Hypothalamus (tissue), 51 donors: Measurements from ENCODE around the gene TMEM171.

ENCODE experiments used
- DNase-seq, 51 donors: peaks; one replicate each; lab custom pipeline; 2025; lab: John Stamatoyannopoulos, UW

TMEM171 gene

GRCh38 chr5:73150876-73151275, 30.5 kb downstream of the TMEM171 start:
- DNase-seq, result no peak

DNA sequence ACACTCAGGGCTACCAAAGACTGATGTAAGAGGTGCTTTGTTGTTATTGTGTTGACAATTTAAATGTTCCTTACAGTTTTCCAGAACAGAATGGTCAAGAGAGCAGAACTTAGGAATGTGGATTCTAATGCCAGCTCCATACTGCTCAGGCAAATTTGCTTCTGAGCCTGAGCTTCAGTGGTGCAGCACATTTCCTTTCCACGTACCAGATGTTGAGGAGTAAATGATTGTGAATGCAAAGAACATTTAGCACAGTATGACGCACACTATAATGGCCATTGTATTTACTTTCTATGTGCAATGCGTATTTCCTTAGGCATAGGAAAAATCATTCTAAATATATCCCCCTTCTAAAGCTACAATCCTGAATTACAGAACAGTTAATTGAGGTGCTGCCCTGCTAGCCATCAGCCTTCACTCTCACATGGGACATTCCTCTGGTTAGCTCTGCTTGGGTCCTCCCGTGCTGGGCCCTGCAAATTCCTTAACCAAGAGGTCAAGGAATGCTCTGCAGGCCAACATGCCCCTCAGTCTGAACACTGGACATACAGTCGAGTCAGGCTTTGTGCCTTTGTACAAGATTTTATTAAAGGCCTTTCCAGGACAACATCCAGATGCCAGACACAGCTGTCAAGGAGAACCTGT, 31.5 kb downstream of the TMEM171 start:
- no peak for DNase-seq

DNA sequence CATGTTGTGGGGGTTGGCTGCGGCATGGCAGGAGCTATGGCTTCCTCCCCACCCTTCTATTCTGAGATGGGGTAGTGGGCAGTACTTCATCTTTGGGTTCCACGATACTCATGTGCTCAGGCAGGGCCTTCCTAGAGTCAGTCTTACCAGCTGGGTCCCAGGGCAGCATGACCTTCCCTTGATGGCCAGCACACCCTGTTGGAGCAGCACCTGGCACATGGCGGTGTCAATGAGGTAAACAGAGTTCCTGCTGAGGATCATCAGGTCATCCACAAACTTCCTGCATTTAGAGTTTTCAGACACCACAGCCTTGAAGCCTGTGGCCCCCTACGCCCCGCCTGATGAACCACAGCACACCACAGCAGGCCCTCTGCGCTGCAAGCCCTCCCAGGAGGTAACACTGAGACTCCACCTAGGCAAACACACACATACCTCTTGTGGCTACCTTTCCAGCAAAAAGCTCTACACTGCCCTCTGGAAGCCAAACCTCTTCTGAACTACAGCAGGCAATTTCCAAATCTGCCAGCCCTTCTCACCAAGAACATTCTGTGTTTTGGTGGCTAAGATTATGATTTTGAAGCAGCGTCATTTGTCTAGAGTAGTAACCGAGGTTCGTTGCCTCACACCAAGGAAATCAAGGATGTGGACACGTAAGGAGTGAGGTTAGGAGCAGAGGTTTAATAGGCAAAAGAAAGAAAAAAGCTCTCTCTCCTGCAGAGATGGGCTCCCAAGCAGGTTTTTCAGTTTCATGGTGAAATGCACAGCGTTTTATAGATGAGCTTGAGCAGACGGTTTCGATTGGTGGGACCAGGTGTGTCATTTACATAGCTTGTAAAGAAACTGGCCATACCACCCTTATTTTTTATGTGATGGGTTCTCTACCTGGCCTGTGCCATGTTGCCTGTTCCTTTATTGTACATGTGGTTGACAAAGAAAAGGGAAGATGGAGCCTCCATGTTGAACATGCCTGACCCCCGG, 32.3 kb downstream of the TMEM171 start:
- no peak for DNase-seq

GRCh38 chr5:73153513-73153912, 33.1 kb downstream of the TMEM171 start:
- DNase-seq, result no peak

DNA sequence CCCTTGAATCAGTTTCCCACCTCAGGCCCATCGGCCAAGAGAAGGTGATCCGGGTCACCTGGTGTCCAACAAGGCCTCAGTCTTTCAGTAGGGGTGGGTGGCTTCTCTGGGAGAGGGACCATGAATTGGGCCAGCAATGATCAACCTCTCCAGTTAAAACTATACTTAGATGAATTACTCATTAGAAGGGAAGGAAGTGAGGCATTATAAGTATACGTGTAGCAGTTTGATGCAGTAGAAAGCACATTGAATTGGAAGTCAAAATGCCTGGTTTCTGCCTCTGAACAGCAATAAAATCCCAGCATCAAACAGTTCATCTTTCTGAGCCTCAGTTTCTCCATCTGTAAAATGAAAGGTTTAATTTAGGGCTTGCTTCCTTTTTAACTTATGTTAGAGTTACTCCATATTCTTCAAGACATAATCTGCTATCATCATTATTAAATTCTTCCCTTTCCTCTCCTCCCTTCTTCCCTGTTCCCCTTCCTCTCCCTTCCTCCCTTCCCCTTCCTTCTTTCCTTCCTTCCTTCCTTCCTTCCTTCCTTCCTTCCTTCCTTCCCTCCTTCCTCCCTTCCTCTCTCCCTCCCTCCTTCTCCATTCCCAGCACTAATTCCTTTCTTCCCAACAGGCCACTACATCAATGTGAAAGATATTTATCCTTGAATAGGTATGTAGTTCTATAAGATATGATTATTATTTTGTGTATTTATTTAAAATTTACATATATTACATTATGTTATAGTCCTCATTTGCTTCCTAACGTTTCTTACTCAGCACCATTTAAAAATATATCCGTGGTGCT, 34.0 kb downstream of the TMEM171 start:
- DNase-seq, result no peak

GRCh38 chr5:73155271-73156222, 35.2 kb downstream of the TMEM171 start:
- DNase-seq, result no peak

DNA sequence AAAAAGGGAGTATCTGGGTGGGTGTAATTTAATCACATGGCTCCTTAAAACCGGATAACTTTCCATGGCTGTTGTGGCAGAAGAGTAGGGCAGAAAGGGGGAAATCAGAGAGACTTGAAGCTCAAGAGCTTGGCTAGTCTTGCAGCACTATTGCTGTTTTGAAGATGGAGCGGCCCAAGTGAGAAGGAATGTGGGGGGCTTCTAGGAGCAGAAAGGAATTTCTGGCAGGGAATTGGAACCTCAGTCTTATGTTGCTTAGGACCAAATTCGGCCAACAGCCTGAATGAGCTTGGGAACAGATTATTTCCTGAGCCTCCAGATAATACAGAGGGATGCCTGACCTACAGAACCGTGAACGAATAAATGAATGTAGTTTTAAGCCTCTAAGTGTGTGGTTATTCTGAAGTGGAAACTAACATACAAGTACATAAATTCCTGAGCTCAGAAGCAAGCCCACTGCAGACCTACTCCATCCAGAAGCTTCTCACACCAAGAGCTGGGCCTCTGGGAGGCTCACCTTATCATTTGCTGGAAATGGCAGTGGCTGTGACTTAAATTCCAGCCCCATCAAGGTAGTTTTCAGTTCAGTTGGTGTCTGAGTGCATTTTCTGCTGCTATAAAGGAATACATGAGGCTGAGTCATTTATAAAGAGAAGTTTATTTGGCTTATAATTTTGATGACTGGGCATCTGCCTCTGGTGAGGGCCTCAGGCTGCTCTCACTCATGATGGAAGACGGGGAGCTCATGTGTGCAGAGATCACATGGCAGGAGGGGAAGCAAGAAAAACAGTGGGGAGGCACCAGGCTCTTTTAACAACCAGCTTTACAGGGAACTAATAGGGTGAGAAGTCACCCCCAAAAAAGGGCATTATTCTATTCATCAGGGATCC, 37.3 kb downstream of the TMEM171 start:
- DNase-seq, result no peak

DNA sequence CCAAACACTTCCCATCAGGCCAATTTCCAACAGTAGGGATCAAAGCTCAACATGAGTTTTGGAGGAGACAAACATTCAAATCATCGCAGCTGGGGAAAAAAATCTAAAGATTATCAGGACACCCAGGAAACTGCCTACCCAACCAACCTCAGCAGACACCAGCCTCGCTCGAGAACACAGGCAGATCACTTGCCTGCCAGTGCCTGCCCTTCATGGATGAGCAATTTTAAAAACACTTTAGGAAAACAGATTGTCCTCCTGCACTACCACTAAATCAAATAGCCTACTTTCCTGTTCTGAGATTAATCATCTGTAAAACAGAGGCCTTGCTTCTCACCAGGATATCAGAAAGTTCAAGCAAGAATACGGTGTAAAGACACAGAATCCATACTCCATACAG, 37.9 kb downstream of the TMEM171 start:
- DNase-seq, result no peak

- DNase-seq, result no peak
Observed at GRCh38 chr5:73160239-73160671, 39.9 kb downstream of the TMEM171 start.

DNA sequence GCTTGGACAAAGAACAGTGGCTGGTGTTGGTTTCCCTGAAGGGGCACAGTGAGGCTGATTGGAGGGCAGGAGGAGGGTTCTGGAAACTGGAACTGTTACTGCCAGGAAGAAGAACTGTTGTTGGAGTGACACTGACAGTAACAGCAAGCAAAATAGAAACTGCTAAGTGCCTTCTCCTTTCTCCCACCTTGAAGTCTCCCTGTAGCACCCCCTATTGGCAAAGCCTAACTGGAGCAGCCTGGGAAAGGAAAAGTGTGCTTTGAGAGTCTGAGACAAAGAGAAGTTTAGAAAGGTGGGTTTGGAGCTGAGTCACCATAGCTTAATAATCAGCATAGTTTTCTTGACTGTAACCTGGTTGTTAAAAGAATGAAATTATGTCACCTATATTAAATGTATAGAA, 50.1 kb downstream of the TMEM171 start:
- peak in 4 of 51 donors; percentile 2 to 28 (median 16) for DNase-seq

DNA sequence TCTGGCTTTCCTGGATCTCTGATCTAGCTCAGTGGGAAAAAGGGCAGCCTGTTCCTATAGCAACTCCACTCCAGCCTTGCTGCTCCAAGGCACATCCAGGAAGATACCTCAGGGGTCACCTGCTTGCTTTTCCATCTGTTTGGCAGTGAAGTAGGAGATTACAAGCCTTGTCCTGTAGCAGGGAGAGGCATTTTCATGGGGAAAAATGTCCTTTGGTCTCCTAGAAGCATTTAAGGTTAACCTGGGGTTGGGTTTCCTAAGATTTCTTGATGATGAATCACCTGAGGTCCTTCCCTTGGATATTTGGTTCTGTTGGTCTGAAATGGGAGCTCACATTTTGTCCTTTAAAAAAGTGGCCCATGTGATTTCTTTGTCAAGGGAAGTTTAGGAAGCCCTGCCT, 51.1 kb downstream of the TMEM171 start:
- no peak for DNase-seq

DNA sequence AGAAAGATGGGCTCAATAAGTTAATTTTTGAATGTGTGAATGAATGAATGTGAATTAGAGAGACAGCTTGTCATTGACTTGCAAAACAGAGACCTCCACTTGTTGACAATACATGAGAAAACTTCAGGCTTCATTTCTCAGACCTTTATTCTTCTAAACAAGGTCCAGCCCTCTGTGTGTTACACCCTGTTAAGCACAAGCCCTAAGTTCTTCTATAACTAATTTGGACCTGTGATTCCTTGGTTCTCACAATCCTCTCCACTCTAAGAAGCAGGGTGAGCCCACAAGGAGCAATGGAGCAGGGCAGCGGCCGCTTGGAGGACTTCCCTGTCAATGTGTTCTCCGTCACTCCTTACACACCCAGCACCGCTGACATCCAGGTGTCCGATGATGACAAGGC, 52.6 kb downstream of the TMEM171 start, which contains the start of gene TMEM174:
Gene TMEM174 (plus strand): TSS at position 243 of the 400 bp plus-strand sequence. CDS start 51 bp downstream, at position 294.
- DNase-seq, result no peak

DNA sequence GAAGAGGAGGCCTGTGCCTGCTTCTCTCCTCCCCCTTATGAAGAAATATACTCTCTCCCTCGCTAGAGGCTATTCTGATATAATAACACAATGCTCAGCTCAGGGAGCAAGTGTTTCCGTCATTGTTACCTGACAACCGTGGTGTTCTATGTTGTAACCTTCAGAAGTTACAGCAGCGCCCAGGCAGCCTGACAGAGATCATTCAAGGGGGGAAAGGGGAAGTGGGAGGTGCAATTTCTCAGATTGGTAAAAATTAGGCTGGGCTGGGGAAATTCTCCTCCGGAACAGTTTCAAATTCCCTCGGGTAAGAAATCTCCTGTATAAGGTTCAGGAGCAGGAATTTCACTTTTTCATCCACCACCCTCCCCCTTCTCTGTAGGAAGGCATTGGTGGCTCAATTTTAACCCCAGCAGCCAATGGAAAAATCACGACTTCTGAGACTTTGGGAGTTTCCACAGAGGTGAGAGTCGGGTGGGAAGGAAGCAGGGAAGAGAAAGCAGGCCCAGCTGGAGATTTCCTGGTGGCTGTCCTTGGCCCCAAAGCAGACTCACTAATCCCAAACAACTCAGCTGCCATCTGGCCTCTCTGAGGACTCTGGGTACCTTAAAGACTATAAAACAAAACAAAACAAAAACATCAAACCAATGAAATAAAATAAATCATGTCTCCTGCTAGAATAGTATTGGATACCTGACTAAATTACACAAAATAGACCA, 53.9 kb downstream of the TMEM171 start:
- DNase-seq, result no peak

DNA sequence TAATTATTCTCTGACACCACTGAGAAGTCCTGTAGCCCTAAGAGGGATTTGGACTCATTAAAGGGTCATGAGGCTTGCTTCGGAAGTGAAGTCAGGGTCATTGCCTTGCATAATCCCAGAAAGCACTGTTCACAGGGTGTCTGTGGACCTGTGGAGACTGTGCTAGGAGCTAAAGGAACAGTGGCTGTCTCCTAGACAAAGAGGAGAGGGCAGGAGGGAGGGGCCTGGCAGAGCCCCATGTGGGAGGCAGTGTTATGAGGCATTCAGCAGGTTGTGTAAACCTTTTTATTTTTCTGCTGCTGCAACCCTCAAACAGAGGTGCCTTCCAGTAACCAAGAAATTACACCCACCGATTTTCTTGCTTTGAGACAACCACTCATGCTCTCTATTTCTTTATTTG, 55.9 kb downstream of the TMEM171 start:
- no peak for DNase-seq

DNA sequence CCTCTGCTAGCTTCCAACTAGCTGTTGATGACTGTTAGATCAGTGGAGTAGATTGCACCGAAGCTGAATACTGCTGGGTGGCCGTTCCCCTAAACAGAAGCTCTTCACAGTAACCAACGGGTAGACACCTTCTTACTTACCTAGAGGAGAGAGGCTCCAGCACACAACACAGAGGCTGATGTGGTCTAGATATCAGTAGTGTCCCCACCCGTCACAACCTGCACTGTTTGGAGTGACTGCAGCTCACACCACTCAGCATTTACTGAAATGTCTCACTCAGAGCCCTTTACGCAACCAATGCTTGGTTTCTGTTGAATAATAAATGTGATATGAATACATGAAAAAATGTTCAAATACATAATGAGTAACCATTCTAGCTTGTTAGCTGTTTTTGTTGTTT, 57.9 kb downstream of the TMEM171 start:
- DNase-seq, result no peak

DNA sequence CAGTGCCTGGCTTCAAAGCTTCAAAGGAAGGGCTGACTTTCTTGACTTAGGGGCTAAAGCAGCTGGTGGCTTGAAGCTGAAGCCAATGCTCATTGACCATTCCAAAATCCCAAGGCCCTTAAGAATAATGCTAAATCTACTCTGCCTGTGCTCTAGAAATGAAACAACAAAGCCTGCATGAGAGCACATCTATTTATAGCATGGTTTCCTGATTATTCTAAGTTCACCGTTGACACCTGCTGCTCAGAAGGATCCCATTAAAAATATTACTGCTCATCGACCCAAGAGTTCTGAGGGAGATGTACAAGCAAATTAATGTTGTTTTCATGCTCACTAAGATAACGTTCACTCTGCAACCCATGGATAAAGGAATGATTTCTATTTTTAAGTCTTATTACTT, 59.4 kb downstream of the TMEM171 start:
- no peak for DNase-seq

DNA sequence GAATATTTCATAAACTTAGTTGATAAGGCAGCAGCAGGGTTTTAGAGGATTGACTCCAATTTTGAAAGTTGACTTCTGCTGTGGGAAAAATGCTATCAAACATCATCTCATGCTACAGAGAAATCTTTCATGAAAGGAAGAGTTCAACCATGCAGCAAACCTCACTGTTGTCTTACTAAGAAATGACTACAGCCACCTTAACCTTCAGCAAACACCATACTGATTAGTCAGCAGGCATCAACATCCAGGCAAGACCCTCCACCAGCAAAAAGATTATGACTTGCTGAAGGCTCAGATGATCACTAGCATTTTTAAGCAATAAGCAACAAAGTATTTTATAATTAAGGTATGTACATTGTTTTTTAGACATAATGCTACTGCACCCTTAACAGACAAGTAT, 60.2 kb downstream of the TMEM171 start:
- DNase-seq, result no peak
